HG03520 (cell line): Measurements from ENCODE around the gene CSNK2A2.

Experiments
- ATAC-seq: cut with Tn5 transposase; IDR thresholded peaks from one replicate; pipeline ENCODE4 v1.9.1; 2021; ENCODE audit warnings: mild to moderate bottlenecking, moderate library complexity; ENCODE audit not compliant: unreplicated experiment

The CSNK2A2 gene

GRCh38 chr16:58116081-58116480, 81.8 kb downstream of the CSNK2A2 start:
- ATAC-seq, result no peak

- no peak for ATAC-seq
Measured at GRCh38 chr16:58114827-58115825, 82.8 kb downstream of the CSNK2A2 start.

- ATAC-seq, result no peak
Measured at GRCh38 chr16:58111302-58111627, 86.6 kb downstream of the CSNK2A2 start.

GRCh38 chr16:58110571-58111301, 87.2 kb downstream of the CSNK2A2 start:
- no peak for ATAC-seq

- no peak for ATAC-seq
Measured at GRCh38 chr16:58109881-58110280, 88.0 kb downstream of the CSNK2A2 start.

- ATAC-seq, result no peak
Measured at GRCh38 chr16:58109330-58109729, 88.6 kb downstream of the CSNK2A2 start.
